CD4-positive, alpha-beta T cell treated with Interleukin-6 at 100 ng/mL for 8 hours (primary cell): ENCODE data around the gene TMEM106B.

Experiments used
- DNase-seq: peaks from one replicate; pipeline ENCODE4 v3.0.0-alpha.2; 2020; ENCODE audit warnings: mixed read lengths, low spot score

TMEM106B gene

GRCh38 chr7:12228024-12228423 lies 16.9 kb downstream of the TMEM106B start:
- DNase-seq, result no peak

- DNase-seq, result no peak
These were observed 18.0 kb downstream of the TMEM106B start for GRCh38 chr7:12229046-12229445.

DNA sequence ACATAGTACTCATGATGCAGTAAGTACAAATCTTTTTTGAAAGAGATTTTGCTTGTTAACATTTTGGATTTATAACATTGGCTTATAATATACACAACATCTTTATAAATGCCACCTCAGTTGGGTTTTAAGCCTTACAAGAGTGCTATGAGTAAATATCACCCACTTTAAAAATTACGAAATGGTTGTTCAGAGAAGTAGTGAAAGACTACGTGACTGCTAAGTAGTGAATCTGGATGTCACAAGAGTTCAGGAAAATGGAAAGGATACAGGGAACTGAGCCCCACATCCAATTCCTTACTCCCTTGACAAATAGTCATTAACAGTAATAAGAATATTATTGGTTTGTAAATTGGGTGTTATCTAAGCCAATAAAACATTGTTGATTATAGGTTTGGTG lies 20.0 kb downstream of the TMEM106B start:
- no peak for DNase-seq

GRCh38 chr7:12233175-12233574 lies 22.1 kb downstream of the TMEM106B start:
- no peak for DNase-seq

GRCh38 chr7:12234334-12234865 lies 23.3 kb downstream of the TMEM106B start:
- DNase-seq, result no peak

GRCh38 chr7:12235970-12236369 lies 24.9 kb downstream of the TMEM106B start:
- no peak for DNase-seq

DNA sequence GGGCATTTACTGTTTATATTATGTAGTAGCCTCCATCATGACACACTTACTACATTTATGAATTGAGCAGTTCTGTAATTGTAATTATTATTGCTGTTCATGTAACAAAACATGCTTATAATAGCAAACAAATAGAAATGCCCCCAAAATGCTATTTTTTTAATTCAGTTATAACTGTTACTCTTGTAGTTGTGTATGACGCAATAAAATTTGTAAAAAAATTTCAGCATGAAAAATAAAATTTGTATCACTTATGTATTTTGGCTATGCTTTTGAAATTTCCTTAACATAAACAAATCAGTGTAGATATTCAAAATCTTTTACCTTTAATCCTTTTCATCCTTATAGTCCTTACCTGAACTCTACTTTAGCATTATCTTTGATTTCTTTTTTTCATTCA lies 25.9 kb downstream of the TMEM106B start:
- no peak for DNase-seq

GRCh38 chr7:12239806-12240205 lies 28.7 kb downstream of the TMEM106B start:
- no peak for DNase-seq

GRCh38 chr7:12244129-12244528 lies 33.0 kb downstream of the TMEM106B start:
- no peak for DNase-seq

GRCh38 chr7:12244694-12245093 lies 33.6 kb downstream of the TMEM106B start:
- DNase-seq, result no peak

DNA sequence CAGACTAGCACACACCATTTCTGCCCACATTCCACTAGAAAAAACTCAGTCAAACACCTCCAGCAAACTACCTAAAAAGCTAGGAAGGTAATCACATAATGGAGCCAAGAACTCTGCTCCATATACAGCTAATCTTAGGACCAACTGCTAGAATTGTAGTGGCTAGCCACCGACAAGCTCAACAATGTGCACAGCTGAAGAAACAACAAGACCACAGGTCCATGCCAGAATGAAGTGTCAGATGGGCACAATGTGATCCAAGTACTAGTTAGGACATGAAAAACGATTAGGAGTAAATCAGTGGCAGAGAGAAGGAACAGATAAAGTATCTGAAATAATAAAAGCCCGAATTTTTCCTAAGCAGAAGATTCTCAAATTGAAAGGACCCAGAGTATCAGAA lies 38.6 kb downstream of the TMEM106B start:
- DNase-seq, result no peak

DNA sequence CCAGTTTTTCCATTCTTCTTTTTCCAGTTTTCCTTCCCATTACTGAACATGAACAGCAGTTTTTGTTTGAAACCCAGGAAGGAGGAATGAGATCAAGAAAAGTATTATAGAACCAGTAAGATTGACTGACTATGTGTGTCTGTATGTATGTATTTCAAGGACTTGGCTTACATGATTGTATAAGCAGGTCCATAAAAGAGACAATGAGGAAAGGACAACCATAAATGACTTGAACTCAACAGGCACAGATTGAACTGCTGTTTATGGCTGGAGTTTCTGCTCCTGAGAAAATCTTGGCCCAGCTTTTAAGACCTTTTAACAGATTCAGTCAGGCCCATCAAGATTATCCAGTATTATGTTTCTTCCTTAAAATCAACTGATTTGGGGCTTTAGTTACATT lies 39.1 kb downstream of the TMEM106B start:
- no peak for DNase-seq

DNA sequence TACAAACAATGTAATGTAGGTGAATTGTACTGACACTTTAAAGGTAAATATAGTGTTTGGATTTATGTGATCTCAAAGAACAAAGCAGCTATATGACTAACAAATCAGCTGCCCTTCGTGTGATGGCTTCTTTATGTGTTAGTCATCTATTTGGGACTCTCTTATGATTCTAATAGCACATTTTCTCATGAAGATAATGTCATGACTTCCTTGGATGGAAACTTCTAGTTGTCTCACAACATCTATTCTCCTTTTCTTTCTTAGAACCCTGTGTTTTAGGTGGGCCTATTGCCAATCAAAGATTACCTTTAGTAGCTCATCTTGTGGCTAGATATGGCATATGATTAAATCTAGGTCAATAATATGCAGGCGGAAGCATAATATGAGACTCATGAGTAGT lies 45.0 kb downstream of the TMEM106B start:
- DNase-seq, result no peak

DNA sequence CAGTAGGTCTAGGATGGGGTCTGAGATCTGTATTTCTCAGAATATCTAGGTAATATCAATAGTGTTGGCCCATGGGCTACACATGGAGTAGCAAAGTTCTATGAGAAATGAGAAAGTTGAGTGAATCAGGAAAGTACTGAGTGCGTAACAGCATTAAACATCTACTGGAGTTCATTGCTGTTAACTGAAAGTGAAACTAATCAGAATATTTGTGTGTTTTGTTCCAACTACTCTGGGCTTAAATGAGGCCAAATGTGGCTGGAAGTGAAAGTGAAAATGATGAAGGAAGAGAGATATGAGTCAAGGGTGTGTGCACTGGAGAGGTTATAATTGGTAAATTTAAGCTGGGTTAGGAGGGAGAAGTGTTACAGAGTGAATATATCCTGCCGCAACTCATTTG lies 46.5 kb downstream of the TMEM106B start:
- peak; percentile 78 for DNase-seq

DNA sequence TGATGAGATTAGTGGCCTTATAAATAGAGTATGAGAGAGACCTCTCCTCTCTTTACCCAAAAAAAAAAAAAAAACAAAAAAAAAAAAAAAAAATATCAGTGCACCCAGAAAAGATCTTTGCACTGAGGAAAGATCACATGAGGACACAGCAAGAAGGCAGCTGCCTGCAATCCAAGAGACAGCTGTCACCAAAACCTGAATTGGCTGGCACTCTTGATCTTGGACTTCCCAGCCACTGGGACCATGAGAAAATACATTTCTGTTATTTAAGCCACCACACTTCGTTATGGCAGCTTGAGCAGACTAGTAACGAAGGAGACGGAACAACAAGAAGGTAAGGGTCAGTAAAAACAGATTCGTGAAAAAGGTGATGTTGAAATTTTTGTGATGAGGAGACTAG lies 47.0 kb downstream of the TMEM106B start:
- DNase-seq, result no peak

- DNase-seq, result no peak
These were observed 56.4 kb downstream of the TMEM106B start for GRCh38 chr7:12267542-12267941.

GRCh38 chr7:12269100-12269895 lies 58.2 kb downstream of the TMEM106B start:
- DNase-seq, result no peak

GRCh38 chr7:12281038-12281437 lies 69.9 kb downstream of the TMEM106B start:
- no peak for DNase-seq

DNA sequence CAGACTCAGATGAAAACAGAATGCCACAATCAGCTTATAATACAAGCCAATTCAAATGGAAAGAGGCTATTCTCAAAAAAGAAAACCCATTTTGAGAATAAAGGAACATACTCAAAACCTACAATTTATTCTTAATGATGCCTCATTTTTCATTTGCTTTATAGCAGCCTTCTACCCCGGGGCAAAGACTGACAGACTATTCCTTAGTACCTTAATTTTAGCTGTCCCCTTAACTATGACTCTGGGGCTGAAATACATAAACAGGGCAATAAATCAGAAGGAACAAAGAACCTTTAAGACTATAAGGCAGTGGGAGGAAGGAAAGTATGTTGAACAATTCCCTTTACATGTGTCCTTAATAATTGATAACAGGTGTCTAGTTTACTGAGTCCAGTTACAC lies 76.8 kb downstream of the TMEM106B start:
- DNase-seq, result no peak

GRCh38 chr7:12289996-12290395 lies 78.9 kb downstream of the TMEM106B start:
- no peak for DNase-seq

DNA sequence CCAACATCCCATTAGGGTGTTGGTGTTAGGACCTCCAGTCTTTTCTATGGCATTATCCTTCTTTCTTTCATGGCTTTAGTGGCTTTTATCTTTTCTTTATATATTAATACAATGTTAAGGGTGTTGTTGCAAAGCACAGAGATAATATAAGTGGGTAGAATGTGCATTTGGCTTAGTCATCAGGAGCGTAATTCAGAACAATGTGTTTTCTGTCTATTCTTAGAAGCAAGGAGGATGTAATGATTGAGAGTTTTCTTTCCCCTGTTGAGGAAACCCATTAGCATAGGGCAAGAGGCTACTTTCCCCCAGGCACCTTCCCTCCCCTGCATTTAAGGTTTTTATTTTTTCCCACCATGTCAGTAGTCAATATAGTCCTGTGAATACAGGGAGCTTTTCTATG lies 79.7 kb downstream of the TMEM106B start:
- DNase-seq, result no peak

GRCh38 chr7:12291870-12292269 lies 80.8 kb downstream of the TMEM106B start:
- no peak for DNase-seq
